ENCODE data around the gene GPBP1. TPM values are rescaled to one million over a fixed set of nuclear protein-coding genes. Genes with fewer than 3 reads are reported as not detected.

GPBP1 gene
- total RNA-seq, 2 experiments from 2014 or later: 94.1 to 98.5 TPM

Other genes starting within 250 kb of the GPBP1 start
- gene MIER3, start 221.9 kb upstream of the GPBP1 start, total RNA-seq: 10 to 100 TPM; 16.5 to 17.2 TPM